Transverse colon (tissue), 3 donors: ENCODE results near the gene BRSK2.

Source experiments
- POLR2A ChIP-seq: fragments of 450-650 bp; IDR thresholded peaks from one replicate; pipeline ENCODE4 v1.6.1; 2016; ENCODE audit warnings: antibody characterized with exemption, mild to moderate bottlenecking, moderate library complexity
- TF ChIP-seq, protein P1 (sequence below), 5 experiments: fragments of 200-600 bp in 3 of 5; fragments of 450-650 bp in 2 of 5; sonication (generic) in 3 of 5; IDR thresholded peaks; 1 replicate in 2 of 5; 2 replicates in 3 of 5; pipeline ENCODE4 v1.5.1; 2016 to 2017; ENCODE audit warnings: antibody characterized with exemption in 5 of 5, inconsistent platforms in 3 of 5, mild to moderate bottlenecking in 2 of 5, moderate library complexity in 1 of 5

DNA sequence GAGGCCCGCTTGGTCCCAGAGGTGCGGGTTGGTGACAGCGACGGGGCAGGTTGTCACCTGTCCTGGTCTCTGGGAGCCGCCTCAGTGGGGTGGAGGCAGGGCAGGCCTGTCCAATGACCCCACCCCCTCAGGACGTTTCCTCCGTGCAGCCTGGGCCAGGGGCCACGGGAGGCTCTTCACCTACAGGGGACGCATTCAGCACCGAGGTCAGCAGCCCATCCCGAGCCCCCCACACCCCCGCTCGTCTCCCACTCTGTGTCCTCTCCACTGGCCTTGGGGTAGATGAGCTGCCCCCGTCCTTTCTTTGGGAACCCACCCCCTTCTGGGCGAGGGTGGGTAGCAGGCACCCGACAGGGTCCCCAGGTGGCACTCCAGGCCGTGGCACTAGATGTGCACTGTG lies 35.7 kb downstream of the BRSK2 start:
- TF ChIP-seq, protein P1, sequence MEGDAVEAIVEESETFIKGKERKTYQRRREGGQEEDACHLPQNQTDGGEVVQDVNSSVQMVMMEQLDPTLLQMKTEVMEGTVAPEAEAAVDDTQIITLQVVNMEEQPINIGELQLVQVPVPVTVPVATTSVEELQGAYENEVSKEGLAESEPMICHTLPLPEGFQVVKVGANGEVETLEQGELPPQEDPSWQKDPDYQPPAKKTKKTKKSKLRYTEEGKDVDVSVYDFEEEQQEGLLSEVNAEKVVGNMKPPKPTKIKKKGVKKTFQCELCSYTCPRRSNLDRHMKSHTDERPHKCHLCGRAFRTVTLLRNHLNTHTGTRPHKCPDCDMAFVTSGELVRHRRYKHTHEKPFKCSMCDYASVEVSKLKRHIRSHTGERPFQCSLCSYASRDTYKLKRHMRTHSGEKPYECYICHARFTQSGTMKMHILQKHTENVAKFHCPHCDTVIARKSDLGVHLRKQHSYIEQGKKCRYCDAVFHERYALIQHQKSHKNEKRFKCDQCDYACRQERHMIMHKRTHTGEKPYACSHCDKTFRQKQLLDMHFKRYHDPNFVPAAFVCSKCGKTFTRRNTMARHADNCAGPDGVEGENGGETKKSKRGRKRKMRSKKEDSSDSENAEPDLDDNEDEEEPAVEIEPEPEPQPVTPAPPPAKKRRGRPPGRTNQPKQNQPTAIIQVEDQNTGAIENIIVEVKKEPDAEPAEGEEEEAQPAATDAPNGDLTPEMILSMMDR (IDR thresholded peaks at IDR 0.05) = no peak
- TF ChIP-seq POLR2A = no peak
